ENCODE results near the gene GPR45. TPM values are rescaled to one million over a fixed set of nuclear protein-coding genes. Genes with fewer than 3 reads are reported as not detected.
A peak's percentile ranks its signal among the peaks of the same experiment; 100 is the strongest.
"Not testable (repeated sequence)": the region's sequence is repeated elsewhere in the genome, so short reads cannot be mapped to it uniquely, and the experiment has no call there.

Gene GPR45
- total and polyA plus RNA-seq, 2 experiments from 2014 or later, result 0.21 to 0.26 TPM

DNA sequence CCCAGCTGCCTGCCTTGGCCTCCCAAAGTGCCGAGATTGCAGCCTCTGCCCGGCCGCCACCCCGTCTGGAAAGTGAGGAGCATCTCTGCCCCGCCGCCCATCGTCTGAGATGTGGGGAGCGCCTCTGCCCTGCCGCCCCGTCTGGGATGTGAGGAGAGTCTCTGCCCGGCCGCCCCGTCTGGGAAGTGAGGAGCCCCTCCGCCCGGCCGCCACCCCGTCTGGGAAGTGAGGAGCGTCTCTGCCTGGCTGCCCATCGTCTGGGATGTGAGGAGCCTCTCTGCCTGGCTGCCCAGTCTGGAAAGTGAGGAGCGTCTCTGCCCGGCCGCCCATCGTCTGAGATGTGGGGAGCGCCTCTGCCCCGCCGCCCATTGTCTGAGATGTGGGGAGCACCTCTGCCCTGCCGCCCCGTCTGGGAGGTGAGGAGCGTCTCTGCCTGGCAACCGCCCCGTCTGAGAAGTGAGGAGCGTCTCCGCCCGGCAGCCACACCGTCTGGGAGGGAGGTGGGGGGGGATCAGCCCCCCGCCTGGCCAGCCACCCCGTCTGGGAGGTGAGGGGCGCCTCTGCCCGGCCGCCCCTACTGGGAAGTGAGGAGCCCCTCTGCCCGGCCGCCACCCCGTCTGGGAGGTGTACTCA is 9.6 kb downstream of the GPR45 start:
- not testable (repeated sequence) for H3K27me3 Mint-ChIP-seq (ENCODE audit: insufficient read depth, low read depth, poor library complexity); H3F3A ChIP-seq (replicated peaks; ENCODE audit: low read depth); H3K4me1 Mint-ChIP-seq; H3K4me1 ChIP-seq (ENCODE audit: insufficient read depth); H3K27ac ChIP-seq (ENCODE audit: low read depth); H3K4me2 ChIP-seq; H3K79me2 ChIP-seq (replicated peaks; ENCODE audit: insufficient read depth); ATAC-seq; H3K4me3 Mint-ChIP-seq; H3K36me3 ChIP-seq (ENCODE audit: insufficient read depth); H3K36me3 Mint-ChIP-seq (ENCODE audit: low read depth); H3K4me3 ChIP-seq; H3K27me3 ChIP-seq (ENCODE audit: insufficient read depth); H4K20me1 ChIP-seq (replicated peaks; ENCODE audit: insufficient read depth); H3K9me2 ChIP-seq (ENCODE audit: insufficient read depth); H3K27ac Mint-ChIP-seq; DNase-seq (ENCODE audit: low spot score); H2AFZ ChIP-seq
- H3K9me3 Mint-ChIP-seq, result peaks cover 15% of the 10 kb centered on the region

DNA sequence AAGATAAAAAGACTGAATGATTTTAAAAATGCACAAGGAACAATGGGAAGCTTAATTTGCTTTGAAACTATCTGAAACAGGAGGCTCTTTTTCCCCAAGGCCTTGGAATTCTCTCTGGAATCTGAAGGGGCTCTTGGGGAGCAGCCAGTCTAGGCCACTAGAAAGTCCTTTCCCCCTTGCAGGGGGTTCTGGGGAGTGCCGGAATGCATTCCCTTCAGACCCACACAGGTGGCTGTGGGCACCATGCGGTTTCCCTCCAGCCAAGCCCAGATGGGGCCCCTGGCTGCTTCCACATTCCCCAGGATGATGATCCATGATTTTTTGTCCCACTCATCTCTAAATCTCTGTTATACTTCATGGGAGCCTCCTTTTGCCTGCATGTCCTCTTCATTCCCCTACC is 10.7 kb downstream of the GPR45 start:
- Histone ChIP-seq H3K9me2 (ENCODE audit: insufficient read depth) (no peaks in the 10 kb centered on the region; the same call in none of the 2 replicates), H3K79me2 (replicated peaks; ENCODE audit: insufficient read depth) (no peaks in the 10 kb centered on the region), H3K4me1 (ENCODE audit: insufficient read depth) (peaks cover 4% of the 10 kb centered on the region; the same call in 1 of the 2 replicates), H3K27ac (ENCODE audit: low read depth) (no peak overlapping the region), H3K27me3 (ENCODE audit: insufficient read depth) (no peaks in the 10 kb centered on the region), H3K4me3 (no peak overlapping the region), H3K4me2 (no peak overlapping the region), H2AFZ (no peak overlapping the region), H4K20me1 (replicated peaks; ENCODE audit: insufficient read depth) (no peaks in the 10 kb centered on the region), H3K36me3 (ENCODE audit: insufficient read depth) (no peaks in the 10 kb centered on the region), H3F3A (replicated peaks; ENCODE audit: low read depth) (no peaks in the 10 kb centered on the region)
- Mint-ChIP-seq H3K27ac (no peak overlapping the region), H3K27me3 (ENCODE audit: insufficient read depth, low read depth, poor library complexity) (peaks cover 2% of the 10 kb centered on the region), H3K9me3 (peaks cover 15% of the 10 kb centered on the region), H3K4me3 (no peak overlapping the region), H3K36me3 (ENCODE audit: low read depth) (peaks cover 9% of the 10 kb centered on the region; the same call in 2 of the 3 replicates), H3K4me1 (peaks cover 7% of the 10 kb centered on the region)
- ATAC-seq (no peak; the same call in 2 of the 3 replicates), DNase-seq (ENCODE audit: low spot score) (peak; percentile 28)
- TF ChIP-seq POLR2AphosphoS5 (IDR thresholded peaks at IDR 0.05; ENCODE audit: low read depth), result no peak
- TF ChIP-seq, protein P1, sequence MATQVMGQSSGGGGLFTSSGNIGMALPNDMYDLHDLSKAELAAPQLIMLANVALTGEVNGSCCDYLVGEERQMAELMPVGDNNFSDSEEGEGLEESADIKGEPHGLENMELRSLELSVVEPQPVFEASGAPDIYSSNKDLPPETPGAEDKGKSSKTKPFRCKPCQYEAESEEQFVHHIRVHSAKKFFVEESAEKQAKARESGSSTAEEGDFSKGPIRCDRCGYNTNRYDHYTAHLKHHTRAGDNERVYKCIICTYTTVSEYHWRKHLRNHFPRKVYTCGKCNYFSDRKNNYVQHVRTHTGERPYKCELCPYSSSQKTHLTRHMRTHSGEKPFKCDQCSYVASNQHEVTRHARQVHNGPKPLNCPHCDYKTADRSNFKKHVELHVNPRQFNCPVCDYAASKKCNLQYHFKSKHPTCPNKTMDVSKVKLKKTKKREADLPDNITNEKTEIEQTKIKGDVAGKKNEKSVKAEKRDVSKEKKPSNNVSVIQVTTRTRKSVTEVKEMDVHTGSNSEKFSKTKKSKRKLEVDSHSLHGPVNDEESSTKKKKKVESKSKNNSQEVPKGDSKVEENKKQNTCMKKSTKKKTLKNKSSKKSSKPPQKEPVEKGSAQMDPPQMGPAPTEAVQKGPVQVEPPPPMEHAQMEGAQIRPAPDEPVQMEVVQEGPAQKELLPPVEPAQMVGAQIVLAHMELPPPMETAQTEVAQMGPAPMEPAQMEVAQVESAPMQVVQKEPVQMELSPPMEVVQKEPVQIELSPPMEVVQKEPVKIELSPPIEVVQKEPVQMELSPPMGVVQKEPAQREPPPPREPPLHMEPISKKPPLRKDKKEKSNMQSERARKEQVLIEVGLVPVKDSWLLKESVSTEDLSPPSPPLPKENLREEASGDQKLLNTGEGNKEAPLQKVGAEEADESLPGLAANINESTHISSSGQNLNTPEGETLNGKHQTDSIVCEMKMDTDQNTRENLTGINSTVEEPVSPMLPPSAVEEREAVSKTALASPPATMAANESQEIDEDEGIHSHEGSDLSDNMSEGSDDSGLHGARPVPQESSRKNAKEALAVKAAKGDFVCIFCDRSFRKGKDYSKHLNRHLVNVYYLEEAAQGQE (IDR thresholded peaks at IDR 0.05; ENCODE audit: unreplicated experiment), result no peak
- TF ChIP-seq, protein P2, sequence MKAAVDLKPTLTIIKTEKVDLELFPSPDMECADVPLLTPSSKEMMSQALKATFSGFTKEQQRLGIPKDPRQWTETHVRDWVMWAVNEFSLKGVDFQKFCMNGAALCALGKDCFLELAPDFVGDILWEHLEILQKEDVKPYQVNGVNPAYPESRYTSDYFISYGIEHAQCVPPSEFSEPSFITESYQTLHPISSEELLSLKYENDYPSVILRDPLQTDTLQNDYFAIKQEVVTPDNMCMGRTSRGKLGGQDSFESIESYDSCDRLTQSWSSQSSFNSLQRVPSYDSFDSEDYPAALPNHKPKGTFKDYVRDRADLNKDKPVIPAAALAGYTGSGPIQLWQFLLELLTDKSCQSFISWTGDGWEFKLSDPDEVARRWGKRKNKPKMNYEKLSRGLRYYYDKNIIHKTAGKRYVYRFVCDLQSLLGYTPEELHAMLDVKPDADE (IDR thresholded peaks at IDR 0.05), result no peak
- TF ChIP-seq, protein P3, sequence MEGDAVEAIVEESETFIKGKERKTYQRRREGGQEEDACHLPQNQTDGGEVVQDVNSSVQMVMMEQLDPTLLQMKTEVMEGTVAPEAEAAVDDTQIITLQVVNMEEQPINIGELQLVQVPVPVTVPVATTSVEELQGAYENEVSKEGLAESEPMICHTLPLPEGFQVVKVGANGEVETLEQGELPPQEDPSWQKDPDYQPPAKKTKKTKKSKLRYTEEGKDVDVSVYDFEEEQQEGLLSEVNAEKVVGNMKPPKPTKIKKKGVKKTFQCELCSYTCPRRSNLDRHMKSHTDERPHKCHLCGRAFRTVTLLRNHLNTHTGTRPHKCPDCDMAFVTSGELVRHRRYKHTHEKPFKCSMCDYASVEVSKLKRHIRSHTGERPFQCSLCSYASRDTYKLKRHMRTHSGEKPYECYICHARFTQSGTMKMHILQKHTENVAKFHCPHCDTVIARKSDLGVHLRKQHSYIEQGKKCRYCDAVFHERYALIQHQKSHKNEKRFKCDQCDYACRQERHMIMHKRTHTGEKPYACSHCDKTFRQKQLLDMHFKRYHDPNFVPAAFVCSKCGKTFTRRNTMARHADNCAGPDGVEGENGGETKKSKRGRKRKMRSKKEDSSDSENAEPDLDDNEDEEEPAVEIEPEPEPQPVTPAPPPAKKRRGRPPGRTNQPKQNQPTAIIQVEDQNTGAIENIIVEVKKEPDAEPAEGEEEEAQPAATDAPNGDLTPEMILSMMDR (conservative IDR thresholded peaks at IDR 0.05; ENCODE audit: low read depth in 2 of 2), result no peak

Data from GM23338 (cell line).